Lower leg skin (tissue), 3 donors: ENCODE measurements around the gene CFDP1.

Source experiments
- CTCF ChIP-seq, 3 donors: fragments of 450-650 bp; IDR thresholded peaks; one replicate each; pipeline ENCODE4 v1.5.1; 2016; ENCODE audit warnings: antibody characterized with exemption in 3 of 3, mild to moderate bottlenecking in 3 of 3, moderate library complexity in 2 of 3
- POLR2A ChIP-seq, 2 donors: fragments of 450-650 bp; IDR thresholded peaks; one replicate each; pipeline ENCODE4 v1.6.1; 2016 to 2017; ENCODE audit warnings: antibody characterized with exemption in 2 of 2, mild to moderate bottlenecking in 1 of 2, moderate library complexity in 1 of 2

DNA sequence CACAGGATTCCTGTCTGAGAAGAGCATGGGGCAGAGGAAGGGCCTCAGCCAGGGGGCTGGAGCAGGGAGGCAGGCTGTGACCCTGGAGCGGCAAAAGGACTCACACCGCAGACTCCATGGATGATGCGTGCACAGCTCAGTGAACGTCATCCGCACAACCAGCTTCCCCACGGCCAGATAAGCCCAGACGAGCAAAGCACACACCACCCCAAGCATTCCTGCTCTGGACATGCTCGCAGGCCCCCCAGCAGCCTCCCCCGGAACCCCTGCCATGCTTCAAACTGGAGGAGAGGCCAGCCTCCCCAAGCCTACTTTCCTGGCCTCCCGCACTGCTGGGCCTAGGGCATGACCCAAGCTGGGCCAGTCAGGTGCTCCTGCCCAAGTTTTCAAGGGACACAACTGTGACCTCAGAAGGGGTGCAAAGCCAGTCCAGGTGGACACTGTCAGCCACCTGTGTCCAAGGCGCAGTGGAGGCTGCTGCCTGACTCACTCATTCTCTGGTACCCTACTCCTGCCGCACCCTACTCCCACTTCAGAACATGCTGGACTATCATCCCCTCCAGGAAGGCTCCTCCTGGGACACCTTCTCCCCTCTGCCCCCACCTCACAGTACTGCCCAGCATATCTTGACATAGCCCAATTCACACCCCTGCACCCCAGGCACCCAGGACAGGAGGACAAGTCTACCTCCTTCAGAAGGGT is 186.6 kb downstream of the CFDP1 start:
- TF ChIP-seq POLR2A (IDR thresholded peaks at IDR 0.05) (no peak), CTCF (IDR thresholded peaks at IDR 0.05) (no peak)
